Activated effector memory CD4-positive, alpha-beta T cell treated with Interleukin-2 at 50 U/mL for 16 hours (primary cell): ENCODE measurements around the gene NXPE1.
"Not testable (repeated sequence)": the region's sequence is repeated elsewhere in the genome, so short reads cannot be mapped to it uniquely, and the experiment has no call there.

ENCODE experiments used
- DNase-seq: peaks from one replicate; pipeline ENCODE4 v3.0.0-alpha.2; 2020

Gene NXPE1

GRCh38 chr11:114559425-114560310 is at the start of gene NXPE1:
NXPE1 (minus strand) TSS chr11:114559881; CDS start chr11:114551201, 8,680 bp downstream.
- DNase-seq, result no peak

- no peak for DNase-seq
These were observed 49.7 kb upstream of the NXPE1 start for GRCh38 chr11:114609429-114609828.

- not testable (repeated sequence) for DNase-seq
These were observed 48.9 kb upstream of the NXPE1 start for GRCh38 chr11:114608605-114609004.

GRCh38 chr11:114607753-114608459 is 48.2 kb upstream of the NXPE1 start:
- no peak for DNase-seq

GRCh38 chr11:114606802-114607075 is 47.1 kb upstream of the NXPE1 start:
- not testable (repeated sequence) for DNase-seq

- no peak for DNase-seq
These were observed 46.5 kb upstream of the NXPE1 start for GRCh38 chr11:114606003-114606801.

- no peak for DNase-seq
These were observed 45.7 kb upstream of the NXPE1 start for GRCh38 chr11:114605370-114605769.

GRCh38 chr11:114604886-114605285 is 45.2 kb upstream of the NXPE1 start:
- DNase-seq, result no peak

- no peak for DNase-seq
These were observed 44.6 kb upstream of the NXPE1 start for GRCh38 chr11:114604179-114604813.

- not testable (repeated sequence) for DNase-seq
These were observed 43.5 kb upstream of the NXPE1 start for GRCh38 chr11:114603151-114603550.

GRCh38 chr11:114598461-114598860 is 38.8 kb upstream of the NXPE1 start:
- DNase-seq, result no peak

- DNase-seq, result no peak
These were observed 36.7 kb upstream of the NXPE1 start for GRCh38 chr11:114596175-114596919.

- DNase-seq, result no peak
These were observed 35.9 kb upstream of the NXPE1 start, which contains the start of gene NXPE4 for GRCh38 chr11:114595571-114595970. NXPE4 (minus strand) TSS chr11:114595786; CDS start chr11:114594759, 1,027 bp downstream.

- DNase-seq, result no peak
These were observed 35.0 kb upstream of the NXPE1 start for GRCh38 chr11:114594703-114595102.

- no peak for DNase-seq
These were observed 27.8 kb upstream of the NXPE1 start for GRCh38 chr11:114587398-114587953.

- DNase-seq, result no peak
These were observed 27.1 kb upstream of the NXPE1 start for GRCh38 chr11:114586797-114587196.

GRCh38 chr11:114571712-114572111 is 12.0 kb upstream of the NXPE1 start:
- DNase-seq, result no peak

- no peak for DNase-seq
These were observed 10.1 kb upstream of the NXPE1 start for GRCh38 chr11:114569801-114570200.

GRCh38 chr11:114566276-114566675 is 6.6 kb upstream of the NXPE1 start:
- DNase-seq, result no peak

- no peak for DNase-seq
These were observed 5.2 kb upstream of the NXPE1 start for GRCh38 chr11:114564831-114565230.

GRCh38 chr11:114563077-114563476 is 3.4 kb upstream of the NXPE1 start:
- no peak for DNase-seq
